Measurements from ENCODE around the gene TUBA4A. TPM values are rescaled to one million over a fixed set of nuclear protein-coding genes. Genes with fewer than 3 reads are reported as not detected.
"Not testable (repeated sequence)": the region's sequence is repeated elsewhere in the genome, so short reads cannot be mapped to it uniquely, and the experiment has no call there.

The TUBA4A gene
- total RNA-seq, 1 experiment from 2014 or later, result 0.45 TPM

- Histone ChIP-seq H3K9me3 (replicated peaks) (no peaks in the 10 kb centered on the region), H3K4me1 (replicated peaks) (peaks cover 18% of the 10 kb centered on the region), H3K4me3 (no peak overlapping the region), H3K27ac (no peak overlapping the region), H3K36me3 (peaks cover 25% of the 10 kb centered on the region), H3K27me3 (replicated peaks) (no peaks in the 10 kb centered on the region; the same call in 1 of the 2 replicates)
- DNase-seq (ENCODE audit: low read depth in 1 of 2, low spot score in 2 of 2), result no peak
These were observed 49.1 kb downstream of the TUBA4A start for GRCh38 chr2:219204425-219205164.

GRCh38 chr2:219201331-219201730, 52.4 kb downstream of the TUBA4A start:
- not testable (repeated sequence) for H3K36me3 ChIP-seq; H3K9me3 ChIP-seq (replicated peaks); H3K4me3 ChIP-seq; H3K27me3 ChIP-seq (replicated peaks); DNase-seq (ENCODE audit: low read depth in 1 of 2, low spot score in 2 of 2); H3K4me1 ChIP-seq (replicated peaks); H3K27ac ChIP-seq

- not testable (repeated sequence) for DNase-seq (ENCODE audit: low read depth in 1 of 2, low spot score in 2 of 2)
These were observed 53.0 kb downstream of the TUBA4A start for GRCh38 chr2:219200502-219201326.

More at GRCh38 chr2:219200502-219201326, 53.0 kb downstream of the TUBA4A start:
- not testable (repeated sequence) for H3K27me3 ChIP-seq (replicated peaks); H3K4me1 ChIP-seq (replicated peaks); H3K27ac ChIP-seq; H3K4me3 ChIP-seq; H3K9me3 ChIP-seq (replicated peaks); H3K36me3 ChIP-seq

Other genes with a start within 250 kb of the TUBA4A start
- not detected in 2 replicates for gene CFAP65, start 212.4 kb downstream of the TUBA4A start, total RNA-seq (2014; rRNA removed; shearing (Covaris generic))
- gene IHH, start 193.0 kb downstream of the TUBA4A start, total RNA-seq (2014; rRNA removed; shearing (Covaris generic)), result 0.05 TPM in 1 of 2 replicates, not detected in the other
- gene NHEJ1, start 93.1 kb downstream of the TUBA4A start, total RNA-seq (2014; rRNA removed; shearing (Covaris generic)), result 13.0 and 15.4 TPM in 2 replicates
- 0.13 TPM in 1 of 2 replicates, not detected in the other for gene SLC23A3, start 83.9 kb downstream of the TUBA4A start, total RNA-seq (2014; rRNA removed; shearing (Covaris generic))
- gene CNPPD1, start 77.0 kb downstream of the TUBA4A start, total RNA-seq (2014; rRNA removed; shearing (Covaris generic)), result 26.1 and 33.8 TPM in 2 replicates
- 37.6 and 45.8 TPM in 2 replicates for gene RETREG2, start 75.6 kb downstream of the TUBA4A start, total RNA-seq (2014; rRNA removed; shearing (Covaris generic))
- gene ZFAND2B, start 47.1 kb downstream of the TUBA4A start, total RNA-seq (2014; rRNA removed; shearing (Covaris generic)), result 42.7 and 50.1 TPM in 2 replicates
- gene ABCB6, start 35.0 kb downstream of the TUBA4A start, total RNA-seq (2014; rRNA removed; shearing (Covaris generic)), result 19.1 and 22.2 TPM in 2 replicates
- gene ATG9A, start 24.3 kb downstream of the TUBA4A start, total RNA-seq (2014; rRNA removed; shearing (Covaris generic)), result 29.8 and 45.8 TPM in 2 replicates
- 13.9 and 15.2 TPM in 2 replicates for gene ANKZF1, start 24.1 kb downstream of the TUBA4A start, total RNA-seq (2014; rRNA removed; shearing (Covaris generic))
- gene GLB1L, start 8.5 kb downstream of the TUBA4A start, total RNA-seq (2014; rRNA removed; shearing (Covaris generic)), result 0.53 and 3.6 TPM in 2 replicates
- gene STK16, start 8.4 kb downstream of the TUBA4A start, total RNA-seq (2014; rRNA removed; shearing (Covaris generic)), result 13.2 and 18.6 TPM in 2 replicates
- not detected in 2 replicates for gene TUBA4B, start 675 bp downstream of the TUBA4A start, total RNA-seq (2014; rRNA removed; shearing (Covaris generic))
- gene DNAJB2, start 25.4 kb upstream of the TUBA4A start, total RNA-seq (2014; rRNA removed; shearing (Covaris generic)), result 35.5 and 57.8 TPM in 2 replicates
- gene PTPRN, start 55.5 kb upstream of the TUBA4A start, total RNA-seq (2014; rRNA removed; shearing (Covaris generic)), result 4.2 and 4.9 TPM in 2 replicates
- gene RESP18, start 78.8 kb upstream of the TUBA4A start, total RNA-seq (2014; rRNA removed; shearing (Covaris generic)), result not detected in 2 replicates
- 25.5 and 56.1 TPM in 2 replicates for gene DNPEP, start 134.0 kb upstream of the TUBA4A start, total RNA-seq (2014; rRNA removed; shearing (Covaris generic))
- gene DES, start 164.5 kb upstream of the TUBA4A start, total RNA-seq (2014; rRNA removed; shearing (Covaris generic)), result 0.13 TPM in 1 of 2 replicates, not detected in the other
- gene SPEG, start 180.9 kb upstream of the TUBA4A start, total RNA-seq (2014; rRNA removed; shearing (Covaris generic)), result 0.44 and 4.2 TPM in 2 replicates
- 40.5 and 47.0 TPM in 2 replicates for gene GMPPA, start 245.0 kb upstream of the TUBA4A start, total RNA-seq (2014; rRNA removed; shearing (Covaris generic))

Measured in SJSA1 (cell line).